ENCODE results near the gene METTL26. TPM values are rescaled to one million over a fixed set of nuclear protein-coding genes. Genes with fewer than 3 reads are reported as not detected.

Gene METTL26
- total and polyA plus RNA-seq, 10 of the 15 experiments (the other 5 are each of a cell fraction or from before 2014, with no cell fraction given) = 5.4 to 163 (median 79.3) TPM

GRCh38 chr16:600781-601180 is 35.3 kb downstream of the METTL26 start:
- peaks cover 0 to 4% of the 10 kb centered on the region in 2 experiments; a peak in 2 of 4 replicates for H3K36me3 ChIP-seq (ENCODE audit: control insufficient read depth in 2 of 2, insufficient read depth in 2 of 2, low read length in 1 of 2)
- DNase-seq (ENCODE audit: low read depth, low spot score) (no peak), FAIRE-seq (no peak), ATAC-seq (peak; percentile 58)
- H3K4me3 ChIP-seq = no peak overlapping the region
- no peaks in the 10 kb centered on the region for H3K79me2 ChIP-seq (ENCODE audit: control insufficient read depth, insufficient read depth, low read length)
- ChIA-PET SMC1A (ENCODE audit: uncharacterized antibody, unreplicated experiment) (interaction anchor here (1.1 kb wide), 1 partner anchor 75 kb away, joined by 3 read pairs; no protein-coding TSS in a partner anchor), CTCF (interaction anchor here (0.6 to 2.0 kb wide), 4 partner anchors 9 to 166 kb away, joined by 3 to 5 read pairs (median 4); partner anchors contain the start of gene NHLRC4), POLR2A (no interaction called here), RAD21 (ENCODE audit: unreplicated experiment) (interaction anchor here (1.4 kb wide), 1 partner anchor 74 kb away, joined by 3 read pairs; the partner anchor contains the start of gene CAPN15)
- no peaks in the 10 kb centered on the region; the same call in 2 of the 3 replicates for H3K9me3 ChIP-seq (replicated peaks; ENCODE audit: control insufficient read depth, insufficient read depth, low read length)
- no peaks in the 10 kb centered on the region for H4K20me1 ChIP-seq (ENCODE audit: control insufficient read depth, insufficient read depth)
- no peak overlapping the region for H3K4me2 ChIP-seq (ENCODE audit: control insufficient read depth, insufficient read depth)
- WGBS (ENCODE audit: insufficient coverage, insufficient replicate concordance, low lambda C conversion rate, missing lambda C conversion rate) = 42% methylated on average over 7 of the region's 7 CpGs
- no peak overlapping the region for H3K9ac ChIP-seq (ENCODE audit: control insufficient read depth, insufficient read depth, low read length)
- intact Hi-C loops (cut with micrococcal nuclease; ENCODE audit: unreplicated experiment) (no loop called here), in situ Hi-C loops (cut with MboI) (no loop called here)
- no peaks in the 10 kb centered on the region; the same call in 1 of the 2 replicates for H3K4me1 ChIP-seq (ENCODE audit: control insufficient read depth, insufficient read depth, low read length)
- H2AFZ ChIP-seq (ENCODE audit: control insufficient read depth, low read depth, low read length) = no peak overlapping the region
- BruUV-seq (replicated peaks) = no TSS peak
- no peaks in the 10 kb centered on the region for H3K27me3 ChIP-seq (replicated peaks in 1 of 2; ENCODE audit: control insufficient read depth in 2 of 2, insufficient read depth in 2 of 2, low read length in 1 of 2)
- TF ChIP-seq CTCF (IDR thresholded peaks at IDR 0.05 in 2 of 3, conservative IDR thresholded peaks at IDR 0.05 in 1 of 3; ENCODE audit: control insufficient read depth in 2 of 3, extremely low read depth in 1 of 3, insufficient read depth in 1 of 3, low read depth in 3 of 3, low read length in 3 of 3) = peak; percentile 13 to 28 (median 22); a peak in 3 of 6 replicates
- no peak for TF ChIP-seq ZNF24 (IDR thresholded peaks at IDR 0.05)
- TF ChIP-seq SMC3 (IDR thresholded peaks at IDR 0.05; ENCODE audit: borderline replicate concordance, low read length) = peak; percentile 13; the same call in 1 of the 2 replicates
- 0 out of 2 replicates have a peak, but pooled peaks have one; percentile 5 for TF ChIP-seq RAD21 (IDR thresholded peaks at IDR 0.05; ENCODE audit: insufficient read depth, low read depth, low read length)
- no peak overlapping the region for H3K27ac ChIP-seq (ENCODE audit: control insufficient read depth, insufficient read depth)

All from GM12878 (cell line).